GM19193 (cell line): ENCODE data around the gene HNF4A.

Experiments
- POLR2A ChIP-seq: IDR thresholded peaks from 4 replicates; pipeline ENCODE4 v1.6.1; 2011; ENCODE audit not compliant: insufficient read depth, insufficient read length; ENCODE audit errors: extremely low read depth

HNF4A gene

GRCh38 chr20:44362466-44362940 lies 7.0 kb downstream of the HNF4A start:
- no peak for TF ChIP-seq POLR2A

- no peak for TF ChIP-seq POLR2A
These were observed 8.6 kb downstream of the HNF4A start for GRCh38 chr20:44364068-44364467.

DNA sequence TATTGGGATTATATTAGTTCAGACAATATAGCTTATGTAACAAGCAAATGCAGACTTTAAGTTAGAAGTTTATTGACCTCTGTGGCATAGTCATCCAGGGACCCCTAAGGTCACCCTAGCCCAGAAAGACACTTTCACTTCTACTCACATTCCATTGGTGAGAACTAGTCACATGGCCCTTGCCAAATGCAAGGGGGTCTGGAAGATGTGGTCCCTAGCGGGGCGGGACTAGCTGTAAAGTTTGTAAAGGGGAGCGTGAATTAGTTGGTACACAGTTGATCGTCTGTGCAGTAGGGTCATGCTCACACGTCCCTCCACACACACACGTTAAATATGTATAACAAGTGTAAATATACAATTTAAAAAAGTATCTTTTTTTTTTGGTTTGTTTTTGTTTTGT lies 9.3 kb downstream of the HNF4A start:
- TF ChIP-seq POLR2A = no peak

GRCh38 chr20:44367746-44368145 lies 12.2 kb downstream of the HNF4A start:
- TF ChIP-seq POLR2A = no peak

DNA sequence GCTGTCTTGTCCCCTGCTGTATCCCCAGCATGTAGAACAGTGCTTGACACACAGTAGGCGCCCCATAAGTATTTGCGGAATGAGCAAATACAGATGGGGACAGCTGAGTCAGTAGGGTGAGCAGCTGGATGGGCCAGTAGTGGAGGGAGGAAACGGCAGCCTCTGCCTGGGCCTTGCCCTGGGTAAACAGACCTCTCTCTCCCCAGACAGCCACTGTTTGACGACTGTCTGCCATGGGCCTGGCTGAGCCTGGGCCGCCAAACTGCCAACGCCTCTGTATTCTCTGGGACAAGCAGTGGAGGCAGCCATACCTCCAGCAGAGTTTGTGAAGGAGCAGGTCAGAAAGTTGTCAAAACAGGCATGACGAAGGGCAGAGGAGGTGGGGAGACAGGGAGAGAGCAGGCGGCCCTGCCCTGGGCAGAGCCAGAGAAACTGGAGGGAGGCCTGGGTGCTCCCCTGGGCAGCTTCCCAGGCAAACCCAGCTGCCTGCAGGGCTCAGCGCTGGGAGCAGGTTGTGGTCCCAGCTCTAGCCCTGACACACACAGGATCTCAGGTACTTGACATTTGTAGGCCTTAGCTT lies 15.2 kb downstream of the HNF4A start:
- TF ChIP-seq POLR2A = no peak

DNA sequence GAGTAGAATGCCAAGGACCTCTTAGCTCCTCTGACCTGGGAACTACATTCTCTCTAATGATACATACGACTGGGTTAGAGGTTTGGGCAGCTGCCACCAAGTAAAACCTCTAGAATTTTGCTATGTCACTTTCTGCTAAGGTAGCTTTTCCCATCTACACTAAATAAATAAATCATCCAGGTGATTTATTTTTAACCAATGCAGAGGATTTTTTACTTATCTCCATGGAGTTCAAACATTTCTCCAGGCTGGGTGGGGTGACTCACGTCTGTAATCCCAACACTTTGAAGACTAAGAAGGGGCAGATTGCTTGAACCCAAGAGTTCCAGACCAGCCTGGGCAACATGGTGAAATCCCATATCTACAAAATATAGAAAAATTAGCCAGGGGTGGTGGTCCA lies 27.1 kb downstream of the HNF4A start:
- no peak for TF ChIP-seq POLR2A

- TF ChIP-seq POLR2A = no peak
These were observed 29.0 kb downstream of the HNF4A start for GRCh38 chr20:44384423-44385027.

DNA sequence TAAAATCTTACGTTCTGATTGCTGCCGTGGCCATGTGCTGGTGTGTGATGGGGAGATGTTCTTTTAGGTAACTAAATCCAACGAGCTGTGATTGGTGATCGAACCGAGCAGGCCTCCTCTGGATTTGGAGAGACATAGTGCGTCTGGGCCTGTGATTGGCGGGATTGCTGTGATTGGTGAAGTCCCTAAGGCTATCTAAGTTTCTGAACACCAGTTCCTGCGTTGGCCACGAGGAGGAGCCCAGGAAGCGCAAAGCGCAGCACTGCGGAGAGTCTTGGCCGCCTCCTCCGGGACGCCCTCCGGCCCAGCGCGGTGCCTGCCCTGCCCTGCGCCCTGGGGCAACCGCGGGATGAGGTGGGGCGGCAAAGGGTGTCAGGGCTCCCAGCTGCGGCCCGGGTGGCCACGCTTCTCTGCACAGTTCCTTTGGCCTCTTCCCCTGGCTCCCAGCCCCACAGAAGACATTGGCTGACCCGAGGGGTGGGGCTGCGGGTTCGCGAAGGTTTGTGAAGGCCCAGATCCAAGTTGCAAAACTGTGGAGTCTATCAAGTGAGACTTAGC lies 33.0 kb downstream of the HNF4A start:
- no peak for TF ChIP-seq POLR2A

GRCh38 chr20:44389871-44390270 lies 34.4 kb downstream of the HNF4A start:
- TF ChIP-seq POLR2A = no peak

- TF ChIP-seq POLR2A = no peak
These were observed 34.8 kb downstream of the HNF4A start for GRCh38 chr20:44390280-44390679.

DNA sequence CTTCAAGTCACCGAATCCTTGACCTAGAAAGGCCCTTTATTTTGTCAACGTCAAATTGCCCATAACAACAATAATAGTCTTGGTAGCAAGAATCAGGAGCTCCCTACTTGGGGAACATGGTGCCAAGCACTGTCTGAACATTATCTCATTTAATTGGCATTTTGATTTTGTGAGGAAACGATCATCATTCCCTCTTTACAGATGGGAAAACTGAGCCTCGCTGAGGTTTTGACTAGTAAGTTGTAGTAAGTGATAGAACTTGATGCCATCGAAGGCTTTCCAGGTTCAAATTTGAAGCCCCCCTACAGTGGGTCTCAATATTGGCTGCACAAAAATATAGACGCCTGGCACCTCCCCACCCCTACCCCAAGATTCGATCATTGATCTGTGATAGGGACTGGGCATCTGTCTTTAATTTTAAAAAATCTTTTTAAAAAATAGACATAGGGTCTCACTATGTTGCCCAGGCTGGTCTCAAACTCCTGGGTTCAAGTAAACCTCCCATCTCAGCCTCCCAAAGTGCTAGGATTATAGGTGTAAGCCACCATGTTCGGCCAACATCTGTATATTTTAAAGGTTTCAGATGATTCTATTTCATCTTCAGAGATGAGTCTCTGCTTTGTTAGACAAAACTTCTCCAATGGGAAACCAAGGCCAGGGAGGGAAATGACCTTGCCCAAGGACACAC lies 36.7 kb downstream of the HNF4A start:
- no peak for TF ChIP-seq POLR2A

DNA sequence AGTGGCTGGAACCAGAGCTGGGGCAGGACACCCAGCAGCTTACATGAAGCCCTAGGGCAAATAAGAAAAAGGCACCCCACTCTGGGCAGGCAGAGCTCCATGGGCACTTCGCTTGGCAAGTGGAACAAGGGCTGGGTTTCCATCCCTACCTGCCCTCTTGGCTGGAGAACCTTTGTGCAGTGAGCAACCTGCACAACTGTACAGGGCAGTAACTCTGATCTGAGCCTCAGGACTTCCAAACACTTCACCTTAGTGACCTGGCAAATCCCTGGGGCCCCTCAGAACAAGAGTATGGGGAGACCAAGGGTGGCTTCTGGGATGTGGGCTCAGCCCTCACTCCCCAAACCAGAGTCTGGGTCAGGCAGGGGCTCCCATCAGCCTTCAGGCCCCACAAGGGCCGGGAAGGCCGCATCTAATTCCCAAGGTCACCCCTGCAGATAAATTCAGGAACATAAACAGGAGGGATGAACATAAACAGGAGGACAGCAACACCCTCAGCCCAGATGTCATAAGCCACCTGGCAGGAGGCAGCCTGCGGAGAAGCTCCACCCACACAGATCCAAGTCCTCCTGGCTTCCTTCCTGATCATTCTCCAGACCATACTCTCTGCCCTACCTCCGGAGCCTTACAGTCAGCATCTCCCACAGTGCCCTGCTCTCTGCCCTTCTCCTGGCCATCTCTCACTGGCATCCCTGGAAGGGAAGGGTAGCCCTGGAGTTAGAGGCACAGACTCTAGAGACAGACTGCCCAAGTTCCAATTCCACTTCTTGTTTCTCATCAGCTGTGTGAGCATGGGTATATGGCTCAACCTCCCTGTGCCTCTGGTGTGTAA lies 37.5 kb downstream of the HNF4A start:
- TF ChIP-seq POLR2A = no peak

DNA sequence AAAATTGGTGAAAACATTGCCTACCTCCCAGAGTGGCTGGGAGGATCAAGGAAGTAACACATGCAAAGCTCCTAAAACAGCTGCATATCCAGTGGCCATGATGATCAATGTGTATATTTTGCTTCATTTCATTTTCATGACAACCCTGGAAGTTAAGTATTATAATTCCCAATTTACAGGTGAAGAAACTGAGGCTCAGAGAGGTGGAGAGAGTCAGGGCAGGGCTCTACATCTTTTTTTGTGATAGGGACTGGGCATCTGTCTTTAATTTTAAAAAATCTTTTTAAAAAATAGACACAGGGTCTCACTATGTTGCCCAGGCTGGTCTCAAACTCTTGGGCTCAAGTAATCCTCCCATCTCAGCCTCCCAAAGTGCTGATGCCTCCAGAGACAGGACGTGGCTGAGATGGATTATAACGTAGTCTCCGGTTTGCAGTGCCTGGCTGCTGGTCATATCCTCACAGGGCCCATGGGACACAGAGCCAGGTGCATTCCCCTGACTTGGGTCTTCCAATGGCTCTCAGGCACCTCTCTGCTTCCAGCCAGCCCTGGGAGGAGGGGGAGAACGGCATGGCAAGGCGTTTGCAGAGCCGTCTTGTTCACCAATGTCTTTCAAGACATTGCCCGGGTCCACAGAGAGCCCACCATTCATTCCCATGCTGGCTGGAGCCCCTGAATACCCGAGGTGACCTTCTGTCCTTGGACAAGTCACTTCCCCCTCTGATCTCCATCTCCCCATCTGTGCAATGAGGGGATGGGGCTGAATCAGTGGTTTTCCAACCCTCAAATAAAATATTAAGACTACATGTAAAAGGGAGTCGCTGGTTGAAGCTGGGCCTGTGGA lies 38.3 kb downstream of the HNF4A start:
- TF ChIP-seq POLR2A = no peak

DNA sequence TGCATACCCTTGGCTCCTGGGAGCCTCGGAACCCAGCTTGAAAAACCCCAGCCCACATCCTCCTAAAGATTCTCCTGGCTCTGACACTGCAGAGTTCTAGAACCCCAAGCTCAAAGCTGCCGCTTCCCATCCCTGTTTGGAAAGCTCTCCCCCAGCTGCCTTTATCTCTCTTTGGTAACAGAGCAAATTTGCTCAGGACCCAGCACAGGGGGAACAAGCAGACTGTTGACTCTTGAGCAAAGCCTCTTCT lies 38.9 kb downstream of the HNF4A start:
- no peak for TF ChIP-seq POLR2A
